HEK293T (cell line): ENCODE measurements around the gene OR5B12.

Source experiments
- CTCF ChIA-PET: fragments of 350-600 bp; formaldehyde crosslinking; extraction: SDS; loops from one replicate; lab custom pipeline; 2021; ENCODE audit warnings: antibody characterized with exemption, inconsistent platforms; lab: Yijun Ruan, JAX
- POLR2A ChIA-PET: fragments of 350-600 bp; formaldehyde crosslinking; extraction: SDS; loops from one replicate; lab custom pipeline; 2020; ENCODE audit warnings: antibody characterized with exemption, inconsistent platforms; lab: Yijun Ruan, JAX
- DNase-seq: peaks from one replicate; pipeline ENCODE4 v3.0.0; 2012; ENCODE audit warnings: mixed read lengths; ENCODE audit errors: extremely low spot score
- BHLHE40 ChIP-seq: fragments of 450-650 bp; IDR thresholded peaks from 2 replicates; pipeline ENCODE4 v1.6.1; 2016; ENCODE audit warnings: mild to moderate bottlenecking, moderate library complexity, borderline replicate concordance
- CTBP1 ChIP-seq: fragments of 450-650 bp; IDR thresholded peaks from 2 replicates; pipeline ENCODE4 v1.6.1; 2016; ENCODE audit warnings: borderline replicate concordance
- ELF4 ChIP-seq: fragments of 450-650 bp; IDR thresholded peaks from 2 replicates; pipeline ENCODE4 v1.6.1; 2017; ENCODE audit warnings: antibody characterized with exemption
- FOXA1 ChIP-seq: fragments of 450-650 bp; IDR thresholded peaks from 2 replicates; pipeline ENCODE4 v1.6.1; 2016; ENCODE audit warnings: mild to moderate bottlenecking
- FOXK2 ChIP-seq: fragments of 450-650 bp; IDR thresholded peaks from 2 replicates; pipeline ENCODE4 v1.6.1; 2016; ENCODE audit warnings: mild to moderate bottlenecking
- L3MBTL2 ChIP-seq: fragments of 450-650 bp; conservative IDR thresholded peaks from 2 replicates; pipeline ENCODE4 v1.6.1; 2016; ENCODE audit warnings: mild to moderate bottlenecking
- TARDBP ChIP-seq: fragments of 450-650 bp; IDR thresholded peaks from 2 replicates; pipeline ENCODE4 v1.6.1; 2016

The OR5B12 gene

GRCh38 chr11:58391879-58392278, 50.2 kb downstream of the OR5B12 start:
- CTCF ChIA-PET: no interaction called here
- POLR2A ChIA-PET: no interaction called here
- DNase-seq: no peak
- TF ChIP-seq BHLHE40 (no peak), FOXK2 (no peak), TARDBP (no peak), L3MBTL2 (no peak), CTBP1 (no peak)

- CTCF ChIA-PET: no interaction called here
- DNase-seq: no peak
- POLR2A ChIA-PET: no interaction called here
- TF ChIP-seq BHLHE40 (no peak), FOXA1 (no peak), ELF4 (no peak)
Measured at GRCh38 chr11:58390551-58391063, 51.4 kb downstream of the OR5B12 start.
